ENCODE measurements around the gene BRCA2. TPM values are rescaled to one million over a fixed set of nuclear protein-coding genes. Genes with fewer than 3 reads are reported as not detected.

The BRCA2 gene
- total and polyA plus RNA-seq, 2 experiments from 2014 or later = 28.6 to 38.7 TPM

DNA sequence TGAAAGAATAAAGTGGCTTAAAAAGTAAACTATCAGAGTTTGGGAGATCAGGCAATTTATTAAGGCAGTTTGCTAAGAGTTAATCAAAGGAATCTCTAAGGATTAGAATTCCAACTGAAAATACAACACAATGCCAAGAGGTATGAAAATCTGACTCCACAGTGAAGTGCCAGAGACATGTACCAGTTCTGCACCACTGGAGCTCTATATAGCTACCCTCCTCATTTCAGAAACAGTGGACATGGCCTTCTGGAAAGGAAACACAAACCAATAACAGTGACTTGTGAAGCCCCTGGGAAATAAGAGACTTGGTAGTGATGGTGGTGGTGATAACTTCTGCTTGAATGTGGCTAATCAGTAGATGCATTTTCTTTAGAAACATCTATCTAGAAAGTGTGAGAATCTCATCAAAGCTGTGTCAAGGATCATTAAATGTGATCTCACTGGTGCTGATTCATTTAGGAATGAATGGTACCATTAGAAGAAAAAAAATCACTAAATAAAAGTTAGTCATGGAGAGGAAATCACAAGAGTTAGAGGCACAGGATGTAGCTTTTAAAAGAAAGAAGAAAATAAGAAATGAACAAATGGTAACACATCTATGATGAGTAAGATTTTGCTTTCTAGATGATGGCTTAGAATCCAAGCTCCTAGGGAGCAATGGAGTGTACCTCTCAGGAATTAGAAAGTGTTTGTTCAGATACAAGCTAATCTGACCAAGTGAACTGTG, 132.8 kb downstream of the BRCA2 start (continued):
- TF ChIP-seq, protein P1, sequence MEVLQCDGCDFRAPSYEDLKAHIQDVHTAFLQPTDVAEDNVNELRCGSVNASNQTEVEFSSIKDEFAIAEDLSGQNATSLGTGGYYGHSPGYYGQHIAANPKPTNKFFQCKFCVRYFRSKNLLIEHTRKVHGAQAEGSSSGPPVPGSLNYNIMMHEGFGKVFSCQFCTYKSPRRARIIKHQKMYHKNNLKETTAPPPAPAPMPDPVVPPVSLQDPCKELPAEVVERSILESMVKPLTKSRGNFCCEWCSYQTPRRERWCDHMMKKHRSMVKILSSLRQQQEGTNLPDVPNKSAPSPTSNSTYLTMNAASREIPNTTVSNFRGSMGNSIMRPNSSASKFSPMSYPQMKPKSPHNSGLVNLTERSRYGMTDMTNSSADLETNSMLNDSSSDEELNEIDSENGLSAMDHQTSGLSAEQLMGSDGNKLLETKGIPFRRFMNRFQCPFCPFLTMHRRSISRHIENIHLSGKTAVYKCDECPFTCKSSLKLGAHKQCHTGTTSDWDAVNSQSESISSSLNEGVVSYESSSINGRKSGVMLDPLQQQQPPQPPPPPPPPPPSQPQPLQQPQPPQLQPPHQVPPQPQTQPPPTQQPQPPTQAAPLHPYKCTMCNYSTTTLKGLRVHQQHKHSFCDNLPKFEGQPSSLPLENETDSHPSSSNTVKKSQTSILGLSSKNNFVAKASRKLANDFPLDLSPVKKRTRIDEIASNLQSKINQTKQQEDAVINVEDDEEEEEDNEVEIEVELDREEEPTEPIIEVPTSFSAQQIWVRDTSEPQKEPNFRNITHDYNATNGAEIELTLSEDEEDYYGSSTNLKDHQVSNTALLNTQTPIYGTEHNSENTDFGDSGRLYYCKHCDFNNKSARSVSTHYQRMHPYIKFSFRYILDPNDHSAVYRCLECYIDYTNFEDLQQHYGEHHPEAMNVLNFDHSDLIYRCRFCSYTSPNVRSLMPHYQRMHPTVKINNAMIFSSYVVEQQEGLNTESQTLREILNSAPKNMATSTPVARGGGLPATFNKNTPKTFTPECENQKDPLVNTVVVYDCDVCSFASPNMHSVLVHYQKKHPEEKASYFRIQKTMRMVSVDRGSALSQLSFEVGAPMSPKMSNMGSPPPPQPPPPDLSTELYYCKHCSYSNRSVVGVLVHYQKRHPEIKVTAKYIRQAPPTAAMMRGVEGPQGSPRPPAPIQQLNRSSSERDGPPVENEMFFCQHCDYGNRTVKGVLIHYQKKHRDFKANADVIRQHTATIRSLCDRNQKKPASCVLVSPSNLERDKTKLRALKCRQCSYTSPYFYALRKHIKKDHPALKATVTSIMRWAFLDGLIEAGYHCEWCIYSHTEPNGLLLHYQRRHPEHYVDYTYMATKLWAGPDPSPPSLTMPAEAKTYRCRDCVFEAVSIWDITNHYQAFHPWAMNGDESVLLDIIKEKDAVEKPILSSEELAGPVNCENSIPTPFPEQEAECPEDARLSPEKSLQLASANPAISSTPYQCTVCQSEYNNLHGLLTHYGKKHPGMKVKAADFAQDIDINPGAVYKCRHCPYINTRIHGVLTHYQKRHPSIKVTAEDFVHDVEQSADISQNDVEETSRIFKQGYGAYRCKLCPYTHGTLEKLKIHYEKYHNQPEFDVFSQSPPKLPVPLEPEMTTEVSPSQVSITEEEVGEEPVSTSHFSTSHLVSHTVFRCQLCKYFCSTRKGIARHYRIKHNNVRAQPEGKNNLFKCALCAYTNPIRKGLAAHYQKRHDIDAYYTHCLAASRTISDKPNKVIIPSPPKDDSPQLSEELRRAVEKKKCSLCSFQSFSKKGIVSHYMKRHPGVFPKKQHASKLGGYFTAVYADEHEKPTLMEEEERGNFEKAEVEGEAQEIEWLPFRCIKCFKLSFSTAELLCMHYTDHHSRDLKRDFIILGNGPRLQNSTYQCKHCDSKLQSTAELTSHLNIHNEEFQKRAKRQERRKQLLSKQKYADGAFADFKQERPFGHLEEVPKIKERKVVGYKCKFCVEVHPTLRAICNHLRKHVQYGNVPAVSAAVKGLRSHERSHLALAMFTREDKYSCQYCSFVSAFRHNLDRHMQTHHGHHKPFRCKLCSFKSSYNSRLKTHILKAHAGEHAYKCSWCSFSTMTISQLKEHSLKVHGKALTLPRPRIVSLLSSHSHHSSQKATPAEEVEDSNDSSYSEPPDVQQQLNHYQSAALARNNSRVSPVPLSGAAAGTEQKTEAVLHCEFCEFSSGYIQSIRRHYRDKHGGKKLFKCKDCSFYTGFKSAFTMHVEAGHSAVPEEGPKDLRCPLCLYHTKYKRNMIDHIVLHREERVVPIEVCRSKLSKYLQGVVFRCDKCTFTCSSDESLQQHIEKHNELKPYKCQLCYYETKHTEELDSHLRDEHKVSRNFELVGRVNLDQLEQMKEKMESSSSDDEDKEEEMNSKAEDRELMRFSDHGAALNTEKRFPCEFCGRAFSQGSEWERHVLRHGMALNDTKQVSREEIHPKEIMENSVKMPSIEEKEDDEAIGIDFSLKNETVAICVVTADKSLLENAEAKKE (CRISPR knock-in tag; IDR thresholded peaks at IDR 0.05) = no peak
- TF ChIP-seq JUNB (IDR thresholded peaks at IDR 0.05; ENCODE audit: unreplicated experiment) = no peak

DNA sequence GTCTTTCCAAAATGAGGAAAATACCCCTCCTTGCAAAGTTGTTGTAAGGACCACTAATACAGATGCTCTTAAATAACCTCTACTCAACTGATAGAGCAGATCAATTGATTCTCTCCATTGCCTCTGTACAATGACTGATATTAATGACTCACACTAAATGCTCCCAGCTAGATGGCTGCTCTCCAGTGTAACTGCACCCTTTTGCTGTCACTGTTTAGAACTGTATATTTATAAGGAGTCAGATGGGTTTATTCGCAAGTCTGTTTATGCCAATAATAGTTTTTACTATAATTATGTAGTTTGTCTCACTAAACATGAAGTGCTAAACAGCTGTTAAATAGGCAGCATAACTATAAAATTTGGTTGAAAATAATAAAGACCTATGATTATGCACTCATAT, 133.7 kb downstream of the BRCA2 start:
- H3K36me3 Mint-ChIP-seq (ENCODE audit: low read depth) = peaks cover 6% of the 10 kb centered on the region; the same call in 2 of the 3 replicates
- no peak overlapping the region for H3K27ac Mint-ChIP-seq
- Histone ChIP-seq H3K79me2 (replicated peaks; ENCODE audit: insufficient read depth) (no peaks in the 10 kb centered on the region), H3K27me3 (ENCODE audit: insufficient read depth) (no peaks in the 10 kb centered on the region), H4K20me1 (replicated peaks; ENCODE audit: insufficient read depth) (no peaks in the 10 kb centered on the region), H3K27ac (ENCODE audit: low read depth) (no peak overlapping the region), H3K9me2 (ENCODE audit: insufficient read depth) (no peaks in the 10 kb centered on the region), H3K36me3 (ENCODE audit: insufficient read depth) (no peaks in the 10 kb centered on the region), H2AFZ (no peak overlapping the region), H3K4me2 (no peak overlapping the region), H3K4me3 (no peak overlapping the region), H3F3A (replicated peaks; ENCODE audit: low read depth) (no peaks in the 10 kb centered on the region), H3K4me1 (ENCODE audit: insufficient read depth) (no peaks in the 10 kb centered on the region)
- no peak for ATAC-seq
- H3K4me1 Mint-ChIP-seq = no peaks in the 10 kb centered on the region
- H3K4me3 Mint-ChIP-seq = no peak overlapping the region
- no peaks in the 10 kb centered on the region for H3K27me3 Mint-ChIP-seq (ENCODE audit: insufficient read depth, low read depth, poor library complexity)
- peaks cover 3% of the 10 kb centered on the region; the same call in 1 of the 3 replicates for H3K9me3 Mint-ChIP-seq
- no peak for DNase-seq (ENCODE audit: low spot score)
- TF ChIP-seq POLR2AphosphoS5 (IDR thresholded peaks at IDR 0.05; ENCODE audit: low read depth) = no peak
- TF ChIP-seq NANOG (IDR thresholded peaks at IDR 0.05; ENCODE audit: borderline replicate concordance) = no peak
- no peak for TF ChIP-seq EZH2phosphoT487 (IDR thresholded peaks at IDR 0.05; ENCODE audit: unreplicated experiment)
- TF ChIP-seq, protein P2, sequence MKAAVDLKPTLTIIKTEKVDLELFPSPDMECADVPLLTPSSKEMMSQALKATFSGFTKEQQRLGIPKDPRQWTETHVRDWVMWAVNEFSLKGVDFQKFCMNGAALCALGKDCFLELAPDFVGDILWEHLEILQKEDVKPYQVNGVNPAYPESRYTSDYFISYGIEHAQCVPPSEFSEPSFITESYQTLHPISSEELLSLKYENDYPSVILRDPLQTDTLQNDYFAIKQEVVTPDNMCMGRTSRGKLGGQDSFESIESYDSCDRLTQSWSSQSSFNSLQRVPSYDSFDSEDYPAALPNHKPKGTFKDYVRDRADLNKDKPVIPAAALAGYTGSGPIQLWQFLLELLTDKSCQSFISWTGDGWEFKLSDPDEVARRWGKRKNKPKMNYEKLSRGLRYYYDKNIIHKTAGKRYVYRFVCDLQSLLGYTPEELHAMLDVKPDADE (IDR thresholded peaks at IDR 0.05) = no peak
- no peak for TF ChIP-seq ZNF114 (CRISPR knock-in tag; IDR thresholded peaks at IDR 0.05)
- no peak for TF ChIP-seq ZNF331 (CRISPR knock-in tag; IDR thresholded peaks at IDR 0.05; ENCODE audit: low read depth)
- TF ChIP-seq JUNB (IDR thresholded peaks at IDR 0.05; ENCODE audit: unreplicated experiment) = no peak
- TF ChIP-seq CREB1 (CRISPR knock-in tag; IDR thresholded peaks at IDR 0.05; ENCODE audit: low read depth) = no peak
- no peak for TF ChIP-seq STAT1 (IDR thresholded peaks at IDR 0.05; ENCODE audit: unreplicated experiment)
